Measurements from ENCODE around the gene TEX44. TPM values are rescaled to one million over a fixed set of nuclear protein-coding genes. Genes with fewer than 3 reads are reported as not detected.

Gene TEX44
- total and polyA plus RNA-seq, 9 of the 15 experiments (the other 6 are each of a cell fraction or from before 2014, with no cell fraction given) = not detected

DNA sequence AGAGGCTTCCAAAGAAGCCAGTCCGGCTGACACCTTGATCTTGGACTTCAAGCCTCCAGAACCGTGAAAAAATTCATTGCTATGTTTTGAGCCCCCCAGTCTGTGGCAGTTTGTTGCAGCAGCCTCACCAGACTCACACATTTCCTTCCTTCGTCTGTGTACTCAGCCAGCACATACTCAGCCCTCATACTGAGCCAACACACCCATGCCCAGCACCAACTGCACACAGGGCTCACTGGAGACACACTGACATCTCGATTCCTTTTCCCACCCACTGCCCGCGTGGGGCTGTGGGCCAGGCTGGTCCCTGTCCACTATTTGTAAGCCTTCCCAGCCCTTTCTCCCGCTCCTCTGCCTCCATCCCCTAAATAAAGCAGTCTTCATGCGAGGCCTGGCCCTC is 38.3 kb upstream of the TEX44 start:
- Histone ChIP-seq H4K20me1 (replicated peaks; ENCODE audit: control insufficient read depth, insufficient read depth, low read length) (no peaks in the 10 kb centered on the region), H3K27me3 (ENCODE audit: control insufficient read depth in 2 of 2, insufficient read depth in 2 of 2, low read length in 2 of 2) (peaks cover 0 to under 1% of the 10 kb centered on the region in 2 experiments; a peak in 1 of 5 replicates), H3K36me3 (ENCODE audit: control insufficient read depth, insufficient read depth, low read length) (no peaks in the 10 kb centered on the region), H3K4me1 (replicated peaks in 1 of 2; ENCODE audit: control insufficient read depth in 2 of 2, insufficient read depth in 2 of 2, low read length in 2 of 2) (peaks cover 0 to 9% of the 10 kb centered on the region in 2 experiments; a peak in 1 of 5 replicates), H3K9ac (ENCODE audit: insufficient read depth in 1 of 2, low read depth in 2 of 2, low read length in 2 of 2) (no peak overlapping the region), H2AFZ (ENCODE audit: low read depth, low read length) (peak overlapping the region; percentile 72; the same call in 1 of the 2 replicates), H3K9me1 (ENCODE audit: control insufficient read depth, insufficient read depth, low read length) (no peaks in the 10 kb centered on the region), H3K4me2 (ENCODE audit: insufficient read depth, low read length) (no peak overlapping the region; the same call in 1 of the 2 replicates), H3K79me2 (ENCODE audit: control insufficient read depth, insufficient read depth, low read length) (no peaks in the 10 kb centered on the region), H3K4me3 (no peak overlapping the region), H3K27ac (ENCODE audit: extremely low read depth, low read depth, low read length) (no peak overlapping the region), H3K9me3 (replicated peaks; ENCODE audit: control insufficient read depth, insufficient read depth, low read depth, low read length) (no peaks in the 10 kb centered on the region)
- TF ChIP-seq, protein P1, sequence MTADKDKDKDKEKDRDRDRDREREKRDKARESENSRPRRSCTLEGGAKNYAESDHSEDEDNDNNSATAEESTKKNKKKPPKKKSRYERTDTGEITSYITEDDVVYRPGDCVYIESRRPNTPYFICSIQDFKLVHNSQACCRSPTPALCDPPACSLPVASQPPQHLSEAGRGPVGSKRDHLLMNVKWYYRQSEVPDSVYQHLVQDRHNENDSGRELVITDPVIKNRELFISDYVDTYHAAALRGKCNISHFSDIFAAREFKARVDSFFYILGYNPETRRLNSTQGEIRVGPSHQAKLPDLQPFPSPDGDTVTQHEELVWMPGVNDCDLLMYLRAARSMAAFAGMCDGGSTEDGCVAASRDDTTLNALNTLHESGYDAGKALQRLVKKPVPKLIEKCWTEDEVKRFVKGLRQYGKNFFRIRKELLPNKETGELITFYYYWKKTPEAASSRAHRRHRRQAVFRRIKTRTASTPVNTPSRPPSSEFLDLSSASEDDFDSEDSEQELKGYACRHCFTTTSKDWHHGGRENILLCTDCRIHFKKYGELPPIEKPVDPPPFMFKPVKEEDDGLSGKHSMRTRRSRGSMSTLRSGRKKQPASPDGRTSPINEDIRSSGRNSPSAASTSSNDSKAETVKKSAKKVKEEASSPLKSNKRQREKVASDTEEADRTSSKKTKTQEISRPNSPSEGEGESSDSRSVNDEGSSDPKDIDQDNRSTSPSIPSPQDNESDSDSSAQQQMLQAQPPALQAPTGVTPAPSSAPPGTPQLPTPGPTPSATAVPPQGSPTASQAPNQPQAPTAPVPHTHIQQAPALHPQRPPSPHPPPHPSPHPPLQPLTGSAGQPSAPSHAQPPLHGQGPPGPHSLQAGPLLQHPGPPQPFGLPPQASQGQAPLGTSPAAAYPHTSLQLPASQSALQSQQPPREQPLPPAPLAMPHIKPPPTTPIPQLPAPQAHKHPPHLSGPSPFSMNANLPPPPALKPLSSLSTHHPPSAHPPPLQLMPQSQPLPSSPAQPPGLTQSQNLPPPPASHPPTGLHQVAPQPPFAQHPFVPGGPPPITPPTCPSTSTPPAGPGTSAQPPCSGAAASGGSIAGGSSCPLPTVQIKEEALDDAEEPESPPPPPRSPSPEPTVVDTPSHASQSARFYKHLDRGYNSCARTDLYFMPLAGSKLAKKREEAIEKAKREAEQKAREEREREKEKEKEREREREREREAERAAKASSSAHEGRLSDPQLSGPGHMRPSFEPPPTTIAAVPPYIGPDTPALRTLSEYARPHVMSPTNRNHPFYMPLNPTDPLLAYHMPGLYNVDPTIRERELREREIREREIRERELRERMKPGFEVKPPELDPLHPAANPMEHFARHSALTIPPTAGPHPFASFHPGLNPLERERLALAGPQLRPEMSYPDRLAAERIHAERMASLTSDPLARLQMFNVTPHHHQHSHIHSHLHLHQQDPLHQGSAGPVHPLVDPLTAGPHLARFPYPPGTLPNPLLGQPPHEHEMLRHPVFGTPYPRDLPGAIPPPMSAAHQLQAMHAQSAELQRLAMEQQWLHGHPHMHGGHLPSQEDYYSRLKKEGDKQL (CRISPR knock-in tag; IDR thresholded peaks at IDR 0.05; ENCODE audit: borderline replicate concordance) = no peak
- TF ChIP-seq HMG20B (CRISPR knock-in tag; IDR thresholded peaks at IDR 0.05) (no peak), TBL1XR1 (IDR thresholded peaks at IDR 0.05; ENCODE audit: low read length in 2 of 2) (no peak), RHOXF2B (CRISPR knock-in tag; conservative IDR thresholded peaks at IDR 0.05) (no peak), ZBTB1 (CRISPR knock-in tag; IDR thresholded peaks at IDR 0.05; ENCODE audit: borderline replicate concordance, low read depth) (no peak)
- in situ Hi-C loops (cut with MboI) = loop anchor here (5.0 kb wide), 1 partner anchor 37 kb away; no protein-coding TSS in a partner anchor
- CTCF ChIA-PET (ENCODE audit: low intra/inter-chr PET ratio) = no interaction called here
- FAIRE-seq (no peak), ATAC-seq (no peak), DNase-seq (ENCODE audit: extremely low read depth in 1 of 4, low spot score in 3 of 4) (no peak)
- WGBS (ENCODE audit: insufficient coverage, low coverage, missing lambda C conversion rate) = 8% methylated on average over 6 of the region's 8 CpGs
- BruUV-seq (replicated peaks) = no TSS peak
- intact Hi-C loops (cut with micrococcal nuclease) = no loop called here
- POLR2A ChIA-PET = no interaction called here
